Chondrocyte (in vitro differentiated cells): ENCODE measurements around the gene RNPS1. TPM values are rescaled to one million over a fixed set of nuclear protein-coding genes. Genes with fewer than 3 reads are reported as not detected.

Source experiments
- DNase-seq: peaks from one replicate; pipeline ENCODE4 v3.0.0; 2021; ENCODE audit warnings: mixed read lengths, low spot score
- H3K27ac Mint-ChIP-seq: one replicate; pipeline ENCODE4 v1.8.0; 2021; ENCODE audit warnings: mild to moderate bottlenecking, moderate library complexity, mixed read lengths; ENCODE audit not compliant: unreplicated experiment
- H3K27me3 Mint-ChIP-seq: 2 replicates; pipeline ENCODE4 v1.8.0; 2021; ENCODE audit warnings: low read depth, mixed read lengths
- H3K36me3 Mint-ChIP-seq: 2 replicates; pipeline ENCODE4 v1.8.0; 2021; ENCODE audit warnings: low read depth, mixed read lengths
- H3K4me1 Mint-ChIP-seq: 2 replicates; pipeline ENCODE4 v1.8.0; 2021; ENCODE audit warnings: low read depth, mild to moderate bottlenecking, mixed read lengths
- H3K4me3 Mint-ChIP-seq: one replicate; pipeline ENCODE4 v1.8.0; 2021; ENCODE audit warnings: mild to moderate bottlenecking, moderate library complexity, mixed read lengths; ENCODE audit not compliant: unreplicated experiment
- H3K9me3 Mint-ChIP-seq: 2 replicates; pipeline ENCODE4 v1.8.0; 2021; ENCODE audit warnings: low read depth, mixed read lengths
- CTCF ChIP-seq: fragments of 200-600 bp; sonication (generic); IDR thresholded peaks from 2 replicates; pipeline ENCODE4 v1.5.0; 2021; ENCODE audit warnings: antibody characterized with exemption, mild to moderate bottlenecking, moderate library complexity
- microRNA-seq: library from miRNA; unstranded; fragments of <30 nt; microRNA quantifications from one replicate; pipeline ENCODE4 v1.2.0, GENCODE V29; 2020; ENCODE audit warnings: borderline number of aligned reads
- total RNA-seq: library from RNA; stranded (reverse); gene quantifications from 3 replicates; pipeline ENCODE4 v1.2.1, GENCODE V29; 2021

RNPS1 gene
- total RNA-seq, 1 donor from 2014 or later, result 109 TPM

- Mint-ChIP-seq H3K36me3 (peaks cover 7% of the 10 kb centered on the region), H3K4me1 (peaks cover 20% of the 10 kb centered on the region), H3K27ac (peak overlapping the region; percentile 41), H3K9me3 (no peaks in the 10 kb centered on the region), H3K27me3 (no peaks in the 10 kb centered on the region), H3K4me3 (peak overlapping the region; percentile 76)
- DNase-seq, result no peak
- TF ChIP-seq CTCF, result no peak
Observed at GRCh38 chr16:2204416-2205103, 63.4 kb downstream of the RNPS1 start.

Small RNA genes lying within 50 kb of the gene (microRNA-seq; reads per million reads assigned to microRNA genes)
- gene MIR3677 (not detected), gene MIR4717 (not detected)

Other genes with a start within 250 kb of the RNPS1 start
- gene NPW, start 248.3 kb downstream of the RNPS1 start, total RNA-seq, result 1.1 to 3.7 TPM (median 2.5 TPM) in 3 replicates
- 61.5 to 89.4 TPM (median 87.0 TPM) in 3 replicates for gene NHERF2, start 241.2 kb downstream of the RNPS1 start, total RNA-seq
- 12.6 to 15.4 TPM (median 14.2 TPM) in 3 replicates for gene NTHL1, start 220.3 kb downstream of the RNPS1 start, total RNA-seq
- gene TSC2, start 220.1 kb downstream of the RNPS1 start, total RNA-seq, result 107 to 158 TPM (median 108 TPM) in 3 replicates
- 131 to 230 TPM (median 216 TPM) in 3 replicates for gene PKD1, start 132.2 kb downstream of the RNPS1 start, total RNA-seq
- 0.28 to 1.1 TPM (median 0.80 TPM) in 3 replicates for gene RAB26, start 119.5 kb downstream of the RNPS1 start, total RNA-seq
- gene TRAF7, start 112.3 kb downstream of the RNPS1 start, total RNA-seq, result 62.1 to 71.3 TPM (median 63.4 TPM) in 3 replicates
- gene CASKIN1, start 71.5 kb downstream of the RNPS1 start, total RNA-seq, result 1.3 to 3.6 TPM (median 2.3 TPM) in 3 replicates
- gene MLST8, start 62.7 kb downstream of the RNPS1 start, total RNA-seq, result 37.1 to 41.4 TPM (median 39.3 TPM) in 3 replicates
- gene BRICD5, start 57.3 kb downstream of the RNPS1 start, total RNA-seq, result 5.4 to 7.3 TPM (median 6.9 TPM) in 3 replicates
- gene PGP, start 53.3 kb downstream of the RNPS1 start, total RNA-seq, result 15.6 to 21.1 TPM (median 16.0 TPM) in 3 replicates
- gene E4F1, start 44.5 kb downstream of the RNPS1 start, total RNA-seq, result 18.7 to 25.7 TPM (median 20.7 TPM) in 3 replicates
- 0.97 to 1.6 TPM (median 1.2 TPM) in 3 replicates for gene DNASE1L2, start 31.7 kb downstream of the RNPS1 start, total RNA-seq
- gene ECI1, start 16.5 kb downstream of the RNPS1 start, total RNA-seq, result 25.5 to 45.4 TPM (median 44.5 TPM) in 3 replicates
- gene ABCA3, start 72.6 kb upstream of the RNPS1 start, total RNA-seq, result 16.3 to 27.3 TPM (median 26.0 TPM) in 3 replicates
- 4.9 to 7.7 TPM (median 7.6 TPM) in 3 replicates for gene CCNF, start 161.3 kb upstream of the RNPS1 start, total RNA-seq
- 3.9 to 6.5 TPM (median 5.5 TPM) in 3 replicates for gene TEDC2, start 192.0 kb upstream of the RNPS1 start, total RNA-seq
- gene NTN3, start 203.2 kb upstream of the RNPS1 start, total RNA-seq, result 1.5 to 2.1 TPM (median 1.8 TPM) in 3 replicates
- 17.9 to 19.6 TPM (median 18.7 TPM) in 3 replicates for gene TBC1D24, start 207.0 kb upstream of the RNPS1 start, total RNA-seq
- 168 to 200 TPM (median 197 TPM) in 3 replicates for gene ATP6V0C, start 245.8 kb upstream of the RNPS1 start, total RNA-seq